ENCODE data around the gene ERF.

DNA sequence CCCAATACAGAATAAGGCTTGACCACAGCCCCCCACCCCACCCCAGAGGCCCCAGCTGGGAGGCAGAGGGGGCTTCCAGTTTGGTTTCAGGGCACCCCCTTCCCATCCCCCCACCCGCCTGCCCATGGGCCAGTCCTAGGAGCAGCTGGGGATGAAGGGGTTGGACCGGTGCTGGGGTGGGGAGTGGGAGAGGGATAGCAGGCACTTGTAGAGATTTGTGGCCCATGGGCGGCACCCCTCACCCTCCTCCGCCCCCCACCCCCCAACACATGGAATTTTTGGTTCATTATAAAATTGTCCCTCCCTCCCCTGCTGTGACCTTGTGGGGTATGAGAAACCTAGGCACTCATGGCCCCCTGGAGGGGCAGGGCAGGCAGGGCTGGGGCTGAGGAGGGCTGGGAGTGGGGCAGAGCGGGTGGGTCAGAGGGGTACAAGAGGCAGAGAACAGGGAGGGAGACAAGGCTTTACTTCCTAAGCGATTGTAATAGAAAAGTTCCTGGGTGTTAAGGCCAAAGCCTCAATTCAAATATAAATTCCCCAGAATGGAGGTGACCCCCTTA, 7.2 kb downstream of the ERF start:
- TF ChIP-seq, protein P1, sequence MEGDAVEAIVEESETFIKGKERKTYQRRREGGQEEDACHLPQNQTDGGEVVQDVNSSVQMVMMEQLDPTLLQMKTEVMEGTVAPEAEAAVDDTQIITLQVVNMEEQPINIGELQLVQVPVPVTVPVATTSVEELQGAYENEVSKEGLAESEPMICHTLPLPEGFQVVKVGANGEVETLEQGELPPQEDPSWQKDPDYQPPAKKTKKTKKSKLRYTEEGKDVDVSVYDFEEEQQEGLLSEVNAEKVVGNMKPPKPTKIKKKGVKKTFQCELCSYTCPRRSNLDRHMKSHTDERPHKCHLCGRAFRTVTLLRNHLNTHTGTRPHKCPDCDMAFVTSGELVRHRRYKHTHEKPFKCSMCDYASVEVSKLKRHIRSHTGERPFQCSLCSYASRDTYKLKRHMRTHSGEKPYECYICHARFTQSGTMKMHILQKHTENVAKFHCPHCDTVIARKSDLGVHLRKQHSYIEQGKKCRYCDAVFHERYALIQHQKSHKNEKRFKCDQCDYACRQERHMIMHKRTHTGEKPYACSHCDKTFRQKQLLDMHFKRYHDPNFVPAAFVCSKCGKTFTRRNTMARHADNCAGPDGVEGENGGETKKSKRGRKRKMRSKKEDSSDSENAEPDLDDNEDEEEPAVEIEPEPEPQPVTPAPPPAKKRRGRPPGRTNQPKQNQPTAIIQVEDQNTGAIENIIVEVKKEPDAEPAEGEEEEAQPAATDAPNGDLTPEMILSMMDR (conservative IDR thresholded peaks at IDR 0.05; ENCODE audit: low read length), result no peak
- TF ChIP-seq EZH2phosphoT487 (IDR thresholded peaks at IDR 0.05; ENCODE audit: borderline replicate concordance, low read depth, low read length), result no peak
